Heart right ventricle (tissue), 16 donors: ENCODE results near the gene PFDN2. TPM values are rescaled to one million over a fixed set of nuclear protein-coding genes. Genes with fewer than 3 reads are reported as not detected.
A peak's percentile ranks its signal among the peaks of the same experiment; 100 is the strongest.

Experiments
- ATAC-seq, 8 donors: fragments of 200-7000 bp; cut with Tn5 transposase; one replicate each; pipeline ENCODE4 v1.9.1; 2020; ENCODE audit warnings: mild to moderate bottlenecking in 8 of 8, moderate library complexity in 8 of 8, moderate number of reproducible peaks in 1 of 8
- DNase-seq, 2 donors: peaks; one replicate each; pipeline ENCODE4 v3.0.0-alpha.2; 2020
- H3K27ac ChIP-seq, 10 donors: fragments of 200-600 bp; sonication (generic) in 2 of 10; one replicate each; pipeline versions ENCODE4 v1.5.0 to v1.8.0; 2020 to 2022; ENCODE audit warnings: mild to moderate bottlenecking in 3 of 10
- H3K27me3 ChIP-seq, 7 donors: fragments of 200-600 bp; one replicate each; pipeline ENCODE4 v1.8.0; 2021 to 2022; ENCODE audit warnings: mild to moderate bottlenecking in 2 of 7
- H3K36me3 ChIP-seq, 9 donors: fragments of 200-600 bp; sonication (generic) in 1 of 9; one replicate each; pipeline versions ENCODE4 v1.5.0 to v1.8.0; 2020 to 2022; ENCODE audit warnings: mild to moderate bottlenecking in 2 of 9
- H3K4me1 ChIP-seq, 9 donors: fragments of 200-600 bp; sonication (generic) in 1 of 9; one replicate each; pipeline versions ENCODE4 v1.5.0 to v1.8.0; 2020 to 2022; ENCODE audit warnings: mild to moderate bottlenecking in 4 of 9
- H3K4me3 ChIP-seq, 10 donors: fragments of 200-600 bp; sonication (generic) in 2 of 10; one replicate each; pipeline versions ENCODE4 v1.5.0 to v1.8.0; 2020 to 2022; ENCODE audit warnings: mild to moderate bottlenecking in 7 of 10, moderate library complexity in 2 of 10
- H3K9me3 ChIP-seq, 11 donors: fragments of 200-600 bp in 10 of 11; sonication (generic) in 2 of 11; one replicate each; pipeline versions ENCODE4 v1.5.0 to v1.8.0; 2013 to 2022; ENCODE audit warnings: mild to moderate bottlenecking in 2 of 11, control low read depth in 1 of 11, moderate library complexity in 1 of 11
- CTCF ChIP-seq, 9 donors: fragments of 200-600 bp; sonication (generic) in 2 of 9; IDR thresholded peaks; one replicate each; pipeline versions ENCODE4 v1.5.0 to v1.8.0; 2021 to 2022; ENCODE audit warnings: antibody characterized with exemption in 9 of 9, mild to moderate bottlenecking in 5 of 9, moderate library complexity in 1 of 9
- WGBS, 2 donors: extraction: QIAGEN DNeasy Blood & Tissue Kit; methylation state at CpG; one replicate each; pipeline ENCODE4 v1.1.7; 2013; ENCODE audit warnings: inconsistent platforms in 1 of 2; 5-methylcytosine and 5-hydroxymethylcytosine counted together
- intact Hi-C, 10 donors: fragments of 100-400 bp; cut with DNase I; formaldehyde crosslinking; loops; one replicate each; pipeline versions ENCODE4 v1.11.1 to v1.14.2; 2022
- polyA plus RNA-seq, 2 donors: library from polyadenylated mRNA; stranded (reverse); fragments of 200-250 nt; gene quantifications; one replicate each; pipeline ENCODE4 v1.2.3, GENCODE V29; 2013
- total RNA-seq, 10 donors: library from RNA; stranded (reverse); fragmentation: NEBNext Ultra II Directional in 3 of 10; extraction: Animal tissue kit (Norgen Biotek cat#: 25700) in 3 of 10; gene quantifications; one replicate each; pipeline versions ENCODE4 v1.2.1 to v1.2.4, GENCODE V29; 2021 to 2023
- donor health status: Arrhythmogenic right ventricular cardiomyopathy.
- donor health status: ischemic (EF 13 %, LVEDD 7.1; RV severe dilation, severe dysfunction).
- donor health status: healthy with polysubstance abuse.
- donor health status: DM: no; HTN: yes; CAD: no.
- donor health status: DM: no; HTN: no; CAD: no.
- donor health status: ischemic (EF 25% LVEDD 6.9; RV normal size, moderate dysfunction).
- donor health status: ischemic (EF 25% LVEDD 5.7; RV mildly dilated, moderate dysfunction).
- donor health status: healthy.
- donor health status: DM: yes; HTN: yes; CAD: no.
- donor health status: Ischemic cardiomyopathy.
- donor health status: ischemic (EF 35%, LVEDD 5.7; RV mildly dilated, moderate dysfunction).
- donor health status: nonischemic (EF 11% LVEDD 7.7; RV severe dilation, severe dysfunction).
- donor health status: DM: yes; HTN: yes; CAD: no.
- donor health status: PGD.
- donor health status: ischemic (EF 29% LVEDD 5.4; RV normal size, mild dysfunction).
- donor health status: nonischemic (EF 23%, LVEDD 6.1; RV moderate dilation, normal function).

Gene PFDN2
- total and polyA plus RNA-seq, 12 donors: 44.6 to 273 (median 55.9) TPM

GRCh38 chr1:161098210-161099068, 19.4 kb downstream of the PFDN2 start, which contains the start of gene KLHDC9:
Gene KLHDC9, plus strand, starts transcription at chr1:161098361. Its CDS starts 175 bp downstream, at chr1:161098536.
- H3K36me3 ChIP-seq: peaks cover 0 to 33% (median 13%) of the 10 kb centered on the region in 9 donors
- DNase-seq: peak; percentile 70 to 77
- H3K4me3 ChIP-seq: peak within 1 kb of the TSS; percentile 15 to 77 (median 60)
- H3K27ac ChIP-seq: peak within 1 kb of the TSS in 9 of 10 donors; percentile 39 to 74 (median 67)
- peaks cover 7 to 43% (median 22%) of the 10 kb centered on the region in 9 donors for H3K4me1 ChIP-seq
- TF ChIP-seq CTCF (IDR thresholded peaks at IDR 0.05): peak in 2 of 9 donors; percentile 4 to 8
- 14 to 17% methylated on average over 70 to 71 of the region's 71 CpGs for WGBS, 2 donors
- peak; percentile 72 to 94 (median 84) for ATAC-seq
- intact Hi-C loops: loop anchor here in 9 of 10 donors (2.0 to 10.0 kb wide), 7 partner anchors 51 to 371 kb away; partner anchors contain the start of gene USF1 (in 2 of the 9)
- no peaks in the 10 kb centered on the region for H3K27me3 ChIP-seq
- H3K9me3 ChIP-seq: no peaks in the 10 kb centered on the region

GRCh38 chr1:161096530-161096929, 21.3 kb downstream of the PFDN2 start:
- DNase-seq: peak in 1 of 2 donors; percentile 43
- H3K4me1 ChIP-seq: peaks cover 7 to 43% (median 22%) of the 10 kb centered on the region in 9 donors
- intact Hi-C loops: loop anchor here in 8 of 10 donors (2.0 to 10.0 kb wide), 10 partner anchors 36 to 369 kb away; partner anchors contain the start of genes USF1 (in 3 of the 8) and DEDD (in 1 of the 8)
- 29% methylated on average over 1 of the region's 1 CpG for WGBS, 2 donors
- H3K27ac ChIP-seq: peak overlapping the region in 7 of 10 donors; percentile 28 to 65 (median 56)
- no peaks in the 10 kb centered on the region for H3K9me3 ChIP-seq
- peaks cover 0 to 24% (median 8%) of the 10 kb centered on the region in 9 donors for H3K36me3 ChIP-seq
- no peaks in the 10 kb centered on the region for H3K27me3 ChIP-seq
- TF ChIP-seq CTCF (IDR thresholded peaks at IDR 0.05): no peak
- no peak overlapping the region for H3K4me3 ChIP-seq
- peak in 7 of 8 donors; percentile 23 to 62 (median 39) for ATAC-seq

- intact Hi-C loops: loop anchor here in 8 of 10 donors (2.0 to 10.0 kb wide), 10 partner anchors 37 to 369 kb away; partner anchors contain the start of genes USF1 (in 3 of the 8) and DEDD (in 1 of the 8)
- Histone ChIP-seq H3K4me1 (peaks cover 7 to 42% (median 22%) of the 10 kb centered on the region in 9 donors), H3K27ac (peak overlapping the region in 5 of 10 donors; percentile 10 to 64 (median 47)), H3K4me3 (no peak overlapping the region), H3K27me3 (no peaks in the 10 kb centered on the region), H3K36me3 (peaks cover 0 to 19% (median 3%) of the 10 kb centered on the region in 9 donors), H3K9me3 (no peaks in the 10 kb centered on the region)
- 90 to 95% methylated on average over 2 of the region's 2 CpGs for WGBS, 2 donors
- no peak for DNase-seq
- ATAC-seq: no peak
- no peak for TF ChIP-seq CTCF (IDR thresholded peaks at IDR 0.05)
Observed at GRCh38 chr1:161096015-161096414, 21.8 kb downstream of the PFDN2 start.

- Histone ChIP-seq H3K9me3 (no peaks in the 10 kb centered on the region), H3K4me3 (no peak overlapping the region), H3K36me3 (peaks cover 0 to 11% (median 0%) of the 10 kb centered on the region in 9 donors), H3K27me3 (no peaks in the 10 kb centered on the region), H3K27ac (no peak overlapping the region), H3K4me1 (peaks cover 7 to 35% (median 22%) of the 10 kb centered on the region in 9 donors)
- TF ChIP-seq CTCF (IDR thresholded peaks at IDR 0.05): no peak
- ATAC-seq (no peak), DNase-seq (no peak)
- WGBS, 2 donors: 89 to 91% methylated on average over 6 of the region's 6 CpGs
- intact Hi-C loops: loop anchor here in 8 of 10 donors (5.0 to 10.0 kb wide), 6 partner anchors 48 to 368 kb away; partner anchors contain the start of gene USF1 (in 2 of the 8)
Observed at GRCh38 chr1:161095230-161095629, 22.6 kb downstream of the PFDN2 start.
